ENCODE measurements around the gene RPS6KL1. TPM values are rescaled to one million over a fixed set of nuclear protein-coding genes. Genes with fewer than 3 reads are reported as not detected.

Gene RPS6KL1
- total RNA-seq, 1 experiment from 2014 or later: not detected

DNA sequence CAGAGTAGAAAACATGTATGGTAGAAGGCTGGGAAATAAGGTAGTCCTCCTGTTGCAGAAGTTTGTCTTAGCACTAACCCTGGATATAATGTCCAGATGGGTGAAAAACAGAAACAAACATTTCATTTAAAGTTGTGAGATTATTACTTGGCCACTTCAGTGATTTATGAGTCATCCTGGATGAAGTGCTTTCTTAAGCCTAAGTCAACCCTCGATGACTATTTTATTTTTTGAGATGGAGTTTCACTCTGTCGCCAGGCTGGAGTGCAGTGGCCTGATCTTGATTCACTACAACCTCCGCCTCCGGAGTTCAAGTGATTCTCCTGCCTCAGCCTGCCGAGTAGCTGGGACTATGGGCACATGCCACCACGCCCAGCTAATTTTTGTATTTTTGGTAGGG lies 31.2 kb downstream of the RPS6KL1 start:
- no peak for DNase-seq (ENCODE audit: low read depth)

DNA sequence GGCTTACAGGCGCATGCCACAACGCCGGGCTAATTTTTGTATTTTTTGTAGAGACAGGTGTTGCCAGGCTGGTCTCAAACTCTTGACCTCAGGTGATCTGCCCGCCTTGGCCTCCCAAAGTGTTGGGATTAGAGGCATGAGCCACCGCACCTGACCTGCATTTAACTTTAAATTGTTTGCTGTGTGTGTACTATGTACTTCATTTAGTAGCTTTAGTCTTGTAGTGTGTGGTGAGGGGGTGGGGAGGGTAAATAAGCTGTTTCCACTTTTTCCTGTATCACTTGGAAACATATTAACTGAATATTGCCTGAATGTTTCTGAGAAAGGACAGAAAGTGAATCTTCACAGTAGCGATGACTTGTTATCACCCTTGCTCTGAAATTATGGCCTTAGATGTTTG lies 32.8 kb downstream of the RPS6KL1 start:
- DNase-seq (ENCODE audit: low read depth): no peak

- peak; percentile 31 for DNase-seq (ENCODE audit: low read depth)
Observed at GRCh38 chr14:74888164-74889158, 34.6 kb downstream of the RPS6KL1 start.

GRCh38 chr14:74886001-74886400 lies 37.1 kb downstream of the RPS6KL1 start:
- DNase-seq (ENCODE audit: low read depth): no peak

GRCh38 chr14:74882103-74882920 lies 40.7 kb downstream of the RPS6KL1 start:
- no peak for DNase-seq (ENCODE audit: low read depth)

GRCh38 chr14:74881431-74882102 lies 41.5 kb downstream of the RPS6KL1 start, which contains the start of gene DLST:
Gene DLST, plus strand, starts transcription at chr14:74881916. Its CDS starts 38 bp downstream, at chr14:74881954.
- peak; percentile 86 for DNase-seq (ENCODE audit: low read depth)

DNA sequence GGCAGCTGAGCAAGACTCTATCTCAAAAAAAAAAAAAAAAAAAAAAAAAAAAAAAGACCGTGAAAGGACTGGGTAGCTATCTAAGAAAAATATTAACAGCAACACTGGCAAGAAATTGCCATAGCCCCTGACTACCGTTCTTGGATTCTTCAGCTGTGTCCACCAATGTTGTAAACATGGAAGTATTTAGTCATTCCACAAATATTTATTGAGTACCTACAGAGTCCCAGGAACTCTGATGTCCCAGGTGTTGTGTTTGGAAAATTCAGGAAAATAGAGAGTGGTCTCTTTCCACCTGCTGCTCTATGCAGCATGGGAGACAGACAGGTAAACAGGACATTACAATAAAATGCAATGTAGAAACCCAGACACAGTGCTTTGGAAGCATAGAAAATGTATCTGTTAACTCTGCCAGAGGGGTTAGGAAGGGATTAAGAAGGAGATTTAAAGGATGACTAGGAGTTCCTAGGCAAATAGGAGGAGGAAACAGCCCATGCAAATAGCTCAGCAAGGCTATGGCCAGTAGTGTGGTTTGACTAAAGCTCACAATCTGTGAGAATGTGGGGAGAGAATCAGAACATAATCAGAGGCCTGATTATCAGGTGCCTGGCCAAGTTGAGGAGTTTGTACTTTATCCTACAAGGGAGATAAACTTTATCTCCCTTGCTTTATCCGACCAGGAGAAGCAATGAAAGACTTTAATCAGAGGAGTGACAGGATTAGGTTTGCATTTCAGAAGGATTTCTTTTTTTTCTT lies 43.5 kb downstream of the RPS6KL1 start:
- no peak for DNase-seq (ENCODE audit: low read depth)

DNA sequence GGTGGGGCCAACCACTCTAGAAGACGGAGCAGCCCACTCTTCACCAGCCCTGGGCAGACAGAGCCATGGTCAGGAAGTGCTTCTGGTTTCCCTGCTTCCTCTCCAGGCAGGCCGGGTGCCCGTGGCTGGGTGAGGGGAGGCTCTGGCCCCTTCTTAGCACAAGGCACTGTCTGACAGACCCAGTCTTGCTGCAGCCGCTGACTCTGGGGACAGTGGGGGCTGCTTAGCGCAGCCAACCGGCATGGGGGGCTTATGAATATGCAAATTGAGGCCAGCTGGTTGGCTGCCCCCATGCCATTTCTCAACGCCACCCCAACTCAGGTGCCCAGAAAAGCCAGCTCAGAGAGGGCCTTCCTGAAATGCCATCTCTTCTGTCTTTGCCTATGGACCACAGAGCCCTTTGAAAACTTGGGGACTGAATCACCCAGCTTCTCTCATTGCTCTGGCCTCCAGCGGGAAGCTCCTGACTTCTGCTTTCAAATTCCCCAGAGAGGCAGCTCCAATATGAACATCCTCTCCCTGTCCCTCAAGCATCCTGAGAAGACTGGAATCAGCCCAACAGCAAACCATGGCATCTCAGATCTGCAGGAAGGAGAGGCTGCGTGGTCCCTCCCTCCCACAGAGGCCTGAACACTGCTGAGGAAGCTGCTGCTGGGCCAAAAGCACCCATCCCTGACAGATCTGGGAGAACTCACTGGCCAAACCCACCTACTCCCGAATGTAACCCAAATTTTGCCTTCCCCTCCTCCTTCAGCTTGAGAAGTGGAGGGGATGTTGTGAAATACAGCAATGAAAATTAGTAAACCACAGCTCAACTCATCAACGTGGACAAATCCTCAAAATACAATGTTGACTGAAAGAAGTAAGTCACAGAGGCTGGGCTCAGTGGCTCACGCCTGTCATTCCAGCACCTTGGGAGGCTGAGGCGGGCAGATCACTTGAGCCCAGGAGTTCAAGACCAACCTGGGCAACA lies 46.8 kb downstream of the RPS6KL1 start, which contains the start of gene PROX2:
PROX2 (minus strand) TSS at position 205 of the 973 bp plus-strand sequence. CDS start 12,311 bp downstream, outside the sequence.
- DNase-seq (ENCODE audit: low read depth): no peak

DNA sequence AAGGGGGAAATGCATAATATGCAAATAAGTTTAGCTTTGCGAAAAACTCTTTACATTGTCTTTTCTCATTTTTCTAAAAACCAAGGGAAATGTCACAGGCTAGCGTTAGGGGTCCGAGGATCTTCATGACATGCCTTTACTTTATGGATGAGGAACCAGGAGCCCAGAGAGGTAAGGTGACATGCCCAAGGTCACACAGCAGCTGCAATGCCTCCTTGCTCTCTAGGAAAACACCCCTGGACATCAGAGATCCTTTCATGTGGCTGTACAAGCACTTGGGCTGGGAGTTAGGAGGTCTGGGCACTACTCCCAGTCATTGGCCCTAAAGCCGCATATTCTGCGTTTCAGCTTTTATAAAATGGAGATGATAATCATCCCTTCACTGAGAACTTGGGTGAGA lies 47.9 kb downstream of the RPS6KL1 start:
- DNase-seq (ENCODE audit: low read depth): no peak

DNA sequence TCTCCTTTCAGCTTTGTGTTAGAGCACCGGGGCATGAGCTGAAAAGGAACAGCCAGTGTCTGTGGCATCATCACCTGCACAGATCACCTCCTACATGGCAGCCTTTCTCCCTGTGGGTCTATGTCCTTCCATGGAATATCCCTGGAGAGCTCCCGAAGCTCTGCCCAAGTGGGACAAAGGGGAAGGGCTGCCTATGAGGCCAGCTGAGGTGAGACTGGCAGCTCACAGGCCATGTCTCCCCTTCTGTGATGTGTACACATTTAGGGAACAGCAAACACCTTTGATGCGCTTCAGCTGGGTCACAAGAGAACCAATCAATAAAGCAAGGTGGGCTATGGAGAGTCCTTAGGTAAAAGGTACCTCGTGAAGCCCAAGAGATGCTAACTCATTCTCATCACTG lies 51.2 kb downstream of the RPS6KL1 start:
- no peak for DNase-seq (ENCODE audit: low read depth)

- DNase-seq (ENCODE audit: low read depth): no peak
Observed at GRCh38 chr14:74868739-74869138, 54.3 kb downstream of the RPS6KL1 start.

DNA sequence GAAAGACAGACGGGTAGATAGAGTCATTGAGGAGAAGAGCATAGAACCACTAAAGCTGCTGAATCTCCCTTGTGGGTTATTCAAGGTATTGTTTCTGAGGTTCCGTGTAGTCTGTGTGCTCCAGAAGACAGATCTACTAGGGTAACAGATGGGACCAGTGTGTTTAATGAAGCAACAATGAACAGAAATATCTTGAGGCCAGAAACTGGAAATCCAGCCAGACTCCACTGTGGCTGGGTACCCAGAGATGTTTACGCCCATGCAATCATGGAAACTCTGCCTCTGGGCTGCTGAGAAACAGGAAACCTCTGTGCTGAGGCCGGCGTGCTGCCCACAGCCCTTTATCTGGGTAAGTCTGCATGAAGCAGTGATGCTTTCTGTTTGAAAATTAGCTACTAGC lies 55.4 kb downstream of the RPS6KL1 start:
- no peak for DNase-seq (ENCODE audit: low read depth)

- DNase-seq (ENCODE audit: low read depth): no peak
Observed at GRCh38 chr14:74866708-74867389, 56.2 kb downstream of the RPS6KL1 start.

DNA sequence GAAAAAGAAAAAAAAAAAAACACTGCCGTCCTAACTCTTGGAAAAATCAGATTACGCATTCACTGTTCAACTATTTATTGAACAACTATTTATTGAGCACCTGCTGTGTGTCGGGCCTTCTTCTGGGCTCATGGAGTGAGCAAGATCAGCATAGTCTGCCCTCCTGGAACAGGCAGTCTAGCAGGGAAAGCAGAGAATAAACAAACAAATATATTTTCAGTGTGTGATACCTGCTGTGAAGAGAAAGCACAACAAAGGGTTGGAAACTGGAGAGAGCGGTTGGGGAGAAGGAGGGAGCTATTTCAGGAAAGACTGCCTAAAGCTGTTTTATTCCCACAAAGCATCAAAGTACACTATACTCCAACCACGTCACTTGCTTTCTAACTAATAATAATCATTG lies 57.9 kb downstream of the RPS6KL1 start:
- DNase-seq (ENCODE audit: low read depth): no peak

GRCh38 chr14:74864198-74864597 lies 58.9 kb downstream of the RPS6KL1 start:
- no peak for DNase-seq (ENCODE audit: low read depth)

GRCh38 chr14:74863274-74863673 lies 59.8 kb downstream of the RPS6KL1 start:
- DNase-seq (ENCODE audit: low read depth): no peak

DNA sequence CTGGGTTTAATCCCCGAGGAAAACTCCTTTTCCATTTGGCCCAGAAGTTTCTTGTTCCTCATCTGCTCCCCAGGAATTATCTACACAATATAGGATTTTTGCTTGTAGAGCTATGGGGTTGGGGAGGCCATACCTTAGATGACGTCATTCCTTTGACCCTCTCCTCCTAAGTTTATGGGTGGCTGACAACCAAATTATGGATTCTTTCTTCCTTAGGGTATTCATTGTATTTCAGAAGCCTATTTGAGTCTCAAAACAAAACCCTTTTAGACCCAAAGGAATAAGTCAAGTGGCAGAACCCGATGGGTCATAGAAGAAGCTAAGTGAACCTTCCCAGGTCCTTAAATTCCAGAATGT lies 61.3 kb downstream of the RPS6KL1 start:
- DNase-seq (ENCODE audit: low read depth): no peak

DNA sequence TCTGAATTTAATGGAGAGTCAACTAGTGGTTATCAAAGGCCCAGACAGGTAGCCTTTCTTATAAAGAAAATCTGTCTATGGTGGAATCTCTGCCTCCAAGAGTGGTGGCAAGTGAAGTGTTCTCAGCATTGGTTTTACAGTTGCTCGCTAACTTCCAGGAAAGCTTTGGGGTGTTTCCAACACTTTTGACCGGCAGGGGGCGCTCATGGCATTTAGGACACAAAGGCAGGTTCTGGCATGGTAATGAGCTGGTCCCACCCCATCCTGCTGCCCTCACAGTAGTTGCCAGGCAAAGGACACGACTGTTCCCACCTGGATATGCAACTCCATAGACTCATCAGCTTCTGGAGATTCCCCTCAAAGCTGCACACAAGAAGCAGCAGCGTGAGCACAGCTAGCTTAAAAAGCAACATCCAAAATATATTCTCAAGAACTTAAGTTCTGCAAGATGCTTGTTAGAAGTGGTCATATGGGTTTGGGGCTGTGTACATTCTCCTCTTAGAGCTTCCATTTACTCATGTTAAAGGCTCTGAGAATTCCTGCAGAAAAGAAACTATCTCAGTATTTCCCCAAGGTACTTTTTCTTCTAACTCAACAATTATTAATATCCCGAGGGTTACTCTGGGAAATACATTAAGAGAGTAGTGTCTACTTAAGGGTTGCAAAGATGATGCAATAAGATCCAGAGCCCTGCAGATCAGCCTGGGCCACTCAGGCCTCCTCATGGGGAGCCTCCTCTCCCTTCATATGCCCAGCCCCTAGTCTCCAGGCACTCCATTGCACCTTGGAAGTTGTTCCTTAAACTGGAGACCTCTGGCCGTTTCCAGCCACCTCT lies 61.9 kb downstream of the RPS6KL1 start:
- DNase-seq (ENCODE audit: low read depth): peak; percentile 75

Data from HT1080 (cell line).